Liver (tissue), 9 donors: ENCODE results near the gene FMN1. TPM values are rescaled to one million over a fixed set of nuclear protein-coding genes. Genes with fewer than 3 reads are reported as not detected.
"Not testable (repeated sequence)": the region's sequence is repeated elsewhere in the genome, so short reads cannot be mapped to it uniquely, and the experiment has no call there.

Source experiments
- DNase-seq: peaks from one replicate; pipeline ENCODE4 v3.0.0-alpha.2; 2017; ENCODE audit warnings: low spot score
- H3K27ac ChIP-seq, 2 donors: one replicate each; pipeline ENCODE4 v1.7.0; 2013; ENCODE audit warnings: inconsistent platforms in 2 of 2, low read length in 2 of 2, control low read depth in 1 of 2, low read depth in 1 of 2, mild to moderate bottlenecking in 1 of 2
- H3K27me3 ChIP-seq, 4 donors: one replicate each; pipeline versions ENCODE4 v1.6.1 to v1.7.0; 2013; ENCODE audit warnings: low read length in 3 of 4, inconsistent platforms in 1 of 4, mild to moderate bottlenecking in 1 of 4, moderate library complexity in 1 of 4; ENCODE audit not compliant: control insufficient read depth in 4 of 4, insufficient read depth in 4 of 4
- H3K36me3 ChIP-seq, 4 donors: one replicate each; pipeline versions ENCODE4 v1.6.1 to v1.7.0; 2013; ENCODE audit warnings: low read length in 3 of 4, mild to moderate bottlenecking in 3 of 4, low read depth in 1 of 4, moderate library complexity in 1 of 4; ENCODE audit not compliant: control insufficient read depth in 4 of 4, insufficient read depth in 3 of 4
- H3K4me1 ChIP-seq, 4 donors: one replicate each; pipeline versions ENCODE4 v1.6.1 to v1.7.0; 2013; ENCODE audit warnings: low read length in 3 of 4, mild to moderate bottlenecking in 3 of 4, moderate library complexity in 1 of 4; ENCODE audit not compliant: control insufficient read depth in 4 of 4, insufficient read depth in 4 of 4
- H3K4me3 ChIP-seq, 3 donors: one replicate each; pipeline versions ENCODE4 v1.6.1 to v1.7.0; 2013; ENCODE audit warnings: low read length in 3 of 3, control low read depth in 1 of 3, low read depth in 1 of 3, mild to moderate bottlenecking in 1 of 3
- H3K9ac ChIP-seq, 2 donors: one replicate each; pipeline ENCODE4 v1.7.0; 2013; ENCODE audit warnings: low read length in 2 of 2, mild to moderate bottlenecking in 2 of 2, moderate library complexity in 2 of 2, control low read depth in 1 of 2, low read depth in 1 of 2
- H3K9me3 ChIP-seq, 4 donors: one replicate each; pipeline versions ENCODE4 v1.6.1 to v1.7.0; 2013; ENCODE audit warnings: low read length in 3 of 4; ENCODE audit not compliant: control insufficient read depth in 4 of 4
- ATF3 ChIP-seq: IDR thresholded peaks from 2 replicates; pipeline ENCODE4 v1.6.1; 2016; ENCODE audit warnings: antibody characterized with exemption
- EGR1 ChIP-seq, 2 donors: IDR thresholded peaks; 2 replicates each; pipeline ENCODE4 v1.6.1; 2016 to 2018; ENCODE audit warnings: antibody characterized with exemption in 2 of 2, low read depth in 2 of 2
- FOXA1 ChIP-seq: IDR thresholded peaks from 2 replicates; pipeline ENCODE4 v1.6.1; 2016; ENCODE audit warnings: antibody characterized with exemption
- HNF4G ChIP-seq: IDR thresholded peaks from 2 replicates; pipeline ENCODE4 v1.6.1; 2016; ENCODE audit warnings: antibody characterized with exemption
- JUND ChIP-seq, 2 donors: IDR thresholded peaks; 2 replicates each; pipeline ENCODE4 v1.6.1; 2016; ENCODE audit warnings: antibody characterized with exemption in 2 of 2
- MAX ChIP-seq: IDR thresholded peaks from 2 replicates; pipeline ENCODE4 v1.6.1; 2016; ENCODE audit warnings: antibody characterized with exemption
- NR2F2 ChIP-seq: IDR thresholded peaks from 2 replicates; pipeline ENCODE4 v1.6.1; 2016; ENCODE audit warnings: antibody characterized with exemption
- RAD21 ChIP-seq, 2 donors: IDR thresholded peaks; 2 replicates each; pipeline ENCODE4 v1.6.1; 2016; ENCODE audit warnings: antibody characterized with exemption in 2 of 2, mild to moderate bottlenecking in 2 of 2
- REST ChIP-seq: IDR thresholded peaks from 2 replicates; pipeline ENCODE4 v1.6.1; 2016; ENCODE audit warnings: antibody characterized with exemption, mild to moderate bottlenecking
- RXRA ChIP-seq, 2 donors: IDR thresholded peaks; 2 replicates each; pipeline ENCODE4 v1.6.1; 2017 to 2018; ENCODE audit warnings: antibody characterized with exemption in 2 of 2, mild to moderate bottlenecking in 1 of 2
- SP1 ChIP-seq: IDR thresholded peaks from 2 replicates; pipeline ENCODE4 v1.6.1; 2018; ENCODE audit warnings: antibody characterized with exemption, mild to moderate bottlenecking
- TAF1 ChIP-seq: conservative IDR thresholded peaks from 2 replicates; pipeline ENCODE4 v1.6.1; 2016; ENCODE audit warnings: antibody characterized with exemption, mild to moderate bottlenecking
- YY1 ChIP-seq: IDR thresholded peaks from 2 replicates; pipeline ENCODE4 v1.6.1; 2016; ENCODE audit warnings: antibody characterized with exemption, mild to moderate bottlenecking
- ZBTB33 ChIP-seq: IDR thresholded peaks from 2 replicates; pipeline ENCODE4 v1.6.1; 2016; ENCODE audit warnings: antibody characterized with exemption
- WGBS: extraction: QIAGEN DNeasy Blood & Tissue Kit; methylation state at CpG from one replicate; pipeline ENCODE4 v1.1.7; 2013; 5-methylcytosine and 5-hydroxymethylcytosine counted together
- polyA plus RNA-seq, 2 donors: library from polyadenylated mRNA; stranded (reverse) in 1 of 2; unstranded in 1 of 2; fragments of 200-250 nt in 1 of 2; fragments of >200 nt in 1 of 2; fragmentation: Nextera tagmentation in 1 of 2; extraction: Ambion mirVana in 1 of 2; gene quantifications; one replicate each; pipeline versions ENCODE4 v1.2.1 to v1.2.3, GENCODE V29; 2013 to 2015
- total RNA-seq, 2 donors: library from RNA; depleted of rRNA; stranded (reverse); fragments of >200 nt; gene quantifications; one replicate each; pipeline ENCODE4 v1.2.3, GENCODE V29; 2014
- donor health status: healthy.
- donor health status: healthy.
- donor health status: healthy.
- donor health status: healthy.
- donor health status: healthy.

FMN1 gene
- total and polyA plus RNA-seq, 4 donors: 0.21 to 5.4 (median 0.53) TPM

GRCh38 chr15:32851572-32851971 is 342.9 kb downstream of the FMN1 start:
- no peak for DNase-seq
- WGBS: 88% methylated on average over 5 of the region's 5 CpGs
- Histone ChIP-seq H3K27ac (no peak overlapping the region), H3K9ac (no peak overlapping the region), H3K27me3 (no peaks in the 10 kb centered on the region), H3K4me1 (no peaks in the 10 kb centered on the region), H3K4me3 (no peak overlapping the region), H3K36me3 (no peaks in the 10 kb centered on the region), H3K9me3 (no peaks in the 10 kb centered on the region)
- TF ChIP-seq REST (no peak), HNF4G (no peak), RXRA (IDR thresholded peaks at IDR 0.05) (no peak), ZBTB33 (no peak), MAX (no peak), EGR1 (IDR thresholded peaks at IDR 0.05; ENCODE audit: low read depth in 2 of 2) (no peak), YY1 (no peak), RAD21 (IDR thresholded peaks at IDR 0.05) (no peak), NR2F2 (no peak), TAF1 (no peak), ATF3 (no peak), JUND (IDR thresholded peaks at IDR 0.05) (no peak), FOXA1 (no peak)

- Histone ChIP-seq H3K27ac (no peak overlapping the region), H3K27me3 (no peaks in the 10 kb centered on the region), H3K4me3 (no peak overlapping the region), H3K36me3 (no peaks in the 10 kb centered on the region), H3K4me1 (no peaks in the 10 kb centered on the region), H3K9ac (no peak overlapping the region), H3K9me3 (no peaks in the 10 kb centered on the region)
- WGBS: 90% methylated on average over 11 of the region's 11 CpGs
- TF ChIP-seq RAD21 (IDR thresholded peaks at IDR 0.05) (no peak), SP1 (no peak)
- no peak for DNase-seq
These were observed 344.5 kb downstream of the FMN1 start for GRCh38 chr15:32849769-32850668.

- H3K9me3 ChIP-seq, H3K4me1 ChIP-seq: not testable (repeated sequence)
- 85% methylated on average over 2 of the region's 2 CpGs for WGBS
These were observed 347.8 kb downstream of the FMN1 start for GRCh38 chr15:32846671-32847070.

More at GRCh38 chr15:32846671-32847070, 347.8 kb downstream of the FMN1 start:
- H3K9ac ChIP-seq, H3K27me3 ChIP-seq, H3K4me3 ChIP-seq, H3K36me3 ChIP-seq, H3K27ac ChIP-seq, DNase-seq: not testable (repeated sequence)
